RPMI8226 (cell line): Measurements from ENCODE around the gene ISCA1.

Source experiments
- DNase-seq: peaks from one replicate; pipeline ENCODE4 v3.0.0-alpha.2; 2015

ISCA1 gene

GRCh38 chr9:86219606-86220005, 62.7 kb downstream of the ISCA1 start:
- DNase-seq, result no peak

GRCh38 chr9:86217076-86217755, 65.1 kb downstream of the ISCA1 start:
- DNase-seq, result no peak
